Heart left ventricle (tissue), 16 donors: ENCODE results near the gene NIP7. TPM values are rescaled to one million over a fixed set of nuclear protein-coding genes. Genes with fewer than 3 reads are reported as not detected.
"Not testable (repeated sequence)": the region's sequence is repeated elsewhere in the genome, so short reads cannot be mapped to it uniquely, and the experiment has no call there.

Experiments
- ATAC-seq, 4 donors: fragments of 200-7000 bp; cut with Tn5 transposase; one replicate each; pipeline ENCODE4 v1.9.1; 2020 to 2022; ENCODE audit warnings: moderate library complexity in 4 of 4, mild to moderate bottlenecking in 3 of 4, moderate number of reproducible peaks in 1 of 4
- DNase-seq, 5 donors: peaks; one replicate each; pipeline ENCODE4 v3.0.0-alpha.2; 2020
- H3K27ac ChIP-seq, 12 donors: fragments of 200-600 bp; sonication (generic) in 4 of 12; one replicate each; pipeline versions ENCODE4 v1.5.0 to v1.8.0; 2016 to 2022; ENCODE audit warnings: mild to moderate bottlenecking in 2 of 12
- H3K27me3 ChIP-seq, 9 donors: fragments of 200-600 bp; sonication (generic) in 2 of 9; one replicate each; pipeline versions ENCODE4 v1.5.1 to v1.8.0; 2016 to 2022; ENCODE audit warnings: mild to moderate bottlenecking in 3 of 9
- H3K36me3 ChIP-seq, 9 donors: fragments of 200-600 bp; sonication (generic) in 2 of 9; one replicate each; pipeline versions ENCODE4 v1.5.0 to v1.8.0; 2018 to 2022; ENCODE audit warnings: mild to moderate bottlenecking in 2 of 9
- H3K4me1 ChIP-seq, 12 donors: fragments of 200-600 bp; sonication (generic) in 4 of 12; one replicate each; pipeline versions ENCODE4 v1.5.0 to v1.8.0; 2016 to 2022; ENCODE audit warnings: mild to moderate bottlenecking in 3 of 12
- H3K4me3 ChIP-seq, 12 donors: fragments of 200-600 bp; sonication (generic) in 4 of 12; one replicate each; pipeline versions ENCODE4 v1.5.0 to v1.8.0; 2017 to 2022; ENCODE audit warnings: mild to moderate bottlenecking in 9 of 12, moderate library complexity in 4 of 12
- H3K9me3 ChIP-seq, 12 donors: fragments of 200-600 bp; sonication (generic) in 4 of 12; one replicate each; pipeline versions ENCODE4 v1.5.0 to v1.8.0; 2016 to 2022; ENCODE audit warnings: mild to moderate bottlenecking in 1 of 12
- POLR2A ChIP-seq, 2 donors: fragments of 450-650 bp; IDR thresholded peaks; one replicate each; pipeline ENCODE4 v1.6.1; 2017; ENCODE audit warnings: antibody characterized with exemption in 2 of 2, mild to moderate bottlenecking in 2 of 2, moderate library complexity in 2 of 2
- WGBS, 4 donors: extraction: QIAGEN DNeasy Blood & Tissue Kit in 2 of 4; methylation state at CpG; one replicate each; pipeline versions ENCODE4 v1.1.5 to v1.1.7; 2013 to 2018; 5-methylcytosine and 5-hydroxymethylcytosine counted together
- intact Hi-C, 10 donors: fragments of 100-400 bp; cut with DNase I; formaldehyde crosslinking; loops; one replicate each; pipeline versions ENCODE4 v1.11.1 to v1.14.2; 2022
- long read RNA-seq, 3 donors: library from polyadenylated mRNA; unstranded; transcript quantifications; one replicate each; pipeline ENCODE4 v2.0.0, GENCODE V29; 2020 to 2021
- polyA plus RNA-seq, 2 donors: library from polyadenylated mRNA; stranded (reverse); fragments of 200-250 nt; gene quantifications; one replicate each; pipeline ENCODE4 v1.2.3, GENCODE V29; 2013
- total RNA-seq, 9 donors: library from RNA; depleted of rRNA in 2 of 9; stranded (reverse); fragments of >200 nt in 2 of 9; fragmentation: NEBNext Ultra II Directional in 3 of 9; extraction: Animal tissue kit (Norgen Biotek cat#: 25700) in 3 of 9; gene quantifications; one replicate each; pipeline versions ENCODE4 v1.1.0 to v1.2.4, GENCODE V29; 2016 to 2023
- TF ChIP-seq, protein P1 (sequence below), 12 donors: fragments of 200-600 bp; sonication (generic) in 4 of 12; IDR thresholded peaks; one replicate each; pipeline versions ENCODE4 v1.5.0 to v1.8.0; 2018 to 2022; ENCODE audit warnings: antibody characterized with exemption in 12 of 12, mild to moderate bottlenecking in 5 of 12
- donor health status: ischemic (EF 13 %, LVEDD 7.1; RV severe dilation, severe dysfunction).
- donor health status: healthy with polysubstance abuse.
- donor health status: DM: no; HTN: yes; CAD: no.
- donor health status: DM: no; HTN: no; CAD: no.
- donor health status: ischemic (EF 25% LVEDD 6.9; RV normal size, moderate dysfunction).
- donor health status: ischemic (EF 25% LVEDD 5.7; RV mildly dilated, moderate dysfunction).
- donor health status: healthy.
- donor health status: DM: yes; HTN: yes; CAD: no.
- donor health status: ischemic (EF 35%, LVEDD 5.7; RV mildly dilated, moderate dysfunction).
- donor health status: nonischemic (EF 11% LVEDD 7.7; RV severe dilation, severe dysfunction).
- donor health status: DM: yes; HTN: yes; CAD: no.
- donor health status: PGD.
- donor health status: ischemic (EF 29% LVEDD 5.4; RV normal size, mild dysfunction).
- donor health status: nonischemic (EF 23%, LVEDD 6.1; RV moderate dilation, normal function).

The NIP7 gene
- total RNA-seq (10 to 100 TPM in 5 of 9 donors, 1 to 10 TPM in 4; 5.4 to 13.9 (median 10.3) TPM), polyA plus RNA-seq (10 to 100 TPM in 1 of 2 donors, 1 to 10 TPM in 1; 4.7 to 11.1 TPM)
- long read RNA-seq, donor 1, transcript NIP7-201 (5 exons, 2,402 nt), result major isoform, 10 of 12 reads
- long read RNA-seq, donor 1, partial matches to known transcripts, result 0 of 12 reads
- long read RNA-seq, donor 1, other reads (novel, unspliced or antisense), result 1 of 12 reads
- long read RNA-seq, donor 2, transcript NIP7-201 (5 exons, 2,402 nt), result major isoform, 42 of 46 reads
- long read RNA-seq, donor 2, partial matches to known transcripts, result 3 of 46 reads
- long read RNA-seq, donor 2, other reads (novel, unspliced or antisense), result 1 of 46 reads
- long read RNA-seq, donor 3, transcript NIP7-201 (5 exons, 2,402 nt), result major isoform, 11 of 11 reads
- long read RNA-seq, donor 3, partial matches to known transcripts, result 0 of 11 reads
- long read RNA-seq, donor 3, other reads (novel, unspliced or antisense), result 0 of 11 reads

DNA sequence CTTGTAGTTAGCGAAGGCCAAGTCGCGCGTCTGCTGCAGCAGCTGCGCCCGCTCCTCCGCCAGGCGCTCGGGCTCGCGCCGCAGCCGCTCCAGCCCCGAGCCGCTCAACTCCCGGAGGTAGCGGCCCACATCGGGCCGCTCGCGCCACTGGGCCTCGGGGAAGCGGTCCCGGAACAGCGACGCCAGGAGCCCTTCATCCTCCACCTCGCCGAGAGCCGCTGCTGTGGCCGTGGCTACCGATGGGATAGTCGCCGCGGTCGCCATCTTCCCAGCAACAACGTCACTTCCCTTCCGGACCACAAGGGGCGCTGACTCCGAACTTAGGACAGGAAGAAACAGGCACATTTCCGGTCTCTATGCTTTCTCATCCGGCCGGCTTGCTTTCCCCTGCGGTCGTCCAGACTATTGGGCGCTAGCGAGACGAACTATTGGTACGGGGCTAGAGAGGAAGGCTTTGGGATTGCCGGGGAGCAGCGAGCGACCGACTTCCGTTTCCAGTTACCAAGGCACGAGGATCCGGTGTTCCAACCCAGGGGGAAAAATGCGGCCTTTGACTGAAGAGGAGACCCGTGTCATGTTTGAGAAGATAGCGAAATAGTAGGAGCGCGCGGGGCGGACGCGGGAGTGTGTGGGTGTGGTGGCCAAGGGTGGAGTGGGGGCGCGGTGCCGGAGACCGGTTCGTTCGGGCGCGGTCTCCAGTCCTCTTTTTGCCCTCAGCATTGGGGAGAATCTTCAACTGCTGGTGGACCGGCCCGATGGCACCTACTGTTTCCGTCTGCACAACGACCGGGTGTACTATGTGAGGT lies at the start of gene NIP7, which contains the start of gene COG8:
NIP7 (plus strand) TSS at position 484 of the 806 bp plus-strand sequence; CDS start at position 542, 58 bp downstream.
COG8 (minus strand) TSS at position 276 of the 806 bp plus-strand sequence; CDS start at position 264, 12 bp downstream.
- TF ChIP-seq POLR2A (IDR thresholded peaks at IDR 0.05), result peak in 1 of 2 donors; percentile 52
- TF ChIP-seq, protein P1, sequence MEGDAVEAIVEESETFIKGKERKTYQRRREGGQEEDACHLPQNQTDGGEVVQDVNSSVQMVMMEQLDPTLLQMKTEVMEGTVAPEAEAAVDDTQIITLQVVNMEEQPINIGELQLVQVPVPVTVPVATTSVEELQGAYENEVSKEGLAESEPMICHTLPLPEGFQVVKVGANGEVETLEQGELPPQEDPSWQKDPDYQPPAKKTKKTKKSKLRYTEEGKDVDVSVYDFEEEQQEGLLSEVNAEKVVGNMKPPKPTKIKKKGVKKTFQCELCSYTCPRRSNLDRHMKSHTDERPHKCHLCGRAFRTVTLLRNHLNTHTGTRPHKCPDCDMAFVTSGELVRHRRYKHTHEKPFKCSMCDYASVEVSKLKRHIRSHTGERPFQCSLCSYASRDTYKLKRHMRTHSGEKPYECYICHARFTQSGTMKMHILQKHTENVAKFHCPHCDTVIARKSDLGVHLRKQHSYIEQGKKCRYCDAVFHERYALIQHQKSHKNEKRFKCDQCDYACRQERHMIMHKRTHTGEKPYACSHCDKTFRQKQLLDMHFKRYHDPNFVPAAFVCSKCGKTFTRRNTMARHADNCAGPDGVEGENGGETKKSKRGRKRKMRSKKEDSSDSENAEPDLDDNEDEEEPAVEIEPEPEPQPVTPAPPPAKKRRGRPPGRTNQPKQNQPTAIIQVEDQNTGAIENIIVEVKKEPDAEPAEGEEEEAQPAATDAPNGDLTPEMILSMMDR (IDR thresholded peaks at IDR 0.05), result peak; percentile 79 to 93 (median 86)
- H3K36me3 ChIP-seq, result peaks cover 0 to 66% (median 53%) of the 10 kb centered on the region in 9 donors
- intact Hi-C loops, result loop anchor here in 2 of 10 donors (1.0 to 2.0 kb wide), 2 partner anchors 9 to 29 kb away; partner anchors contain the start of genes PDF (in 1 of the 2) and VPS4A (in 1 of the 2)

GRCh38 chr16:69291657-69292056 lies 47.9 kb upstream of the NIP7 start:
- H3K36me3 ChIP-seq, result peaks cover 0 to 21% (median 0%) of the 10 kb centered on the region in 9 donors
- intact Hi-C loops, ATAC-seq, H3K27ac ChIP-seq, DNase-seq, H3K4me3 ChIP-seq, H3K9me3 ChIP-seq, H3K27me3 ChIP-seq: not testable (repeated sequence)
- H3K4me1 ChIP-seq, result peaks cover 0 to 10% (median 5%) of the 10 kb centered on the region in 12 donors
- WGBS, 4 donors, result 94 to 97% (median 95%) methylated on average over 9 of the region's 9 CpGs

More for the DNA sequence above, at the start of gene NIP7, which contains the start of gene COG8:
- Histone ChIP-seq H3K9me3 (no peaks in the 10 kb centered on the region), H3K4me1 (peaks cover 7 to 33% (median 24%) of the 10 kb centered on the region in 12 donors), H3K27me3 (no peaks in the 10 kb centered on the region), H3K4me3 (peak within 1 kb of the TSS; percentile 69 to 100 (median 88)), H3K27ac (peak within 1 kb of the TSS; percentile 28 to 96 (median 92))
- peak; percentile 98 to 100 (median 99) for ATAC-seq
- 0 to 1% (median 0%) methylated on average over 38 to 77 of the region's 77 CpGs for WGBS, 4 donors
- DNase-seq, result peak; percentile 94 to 96 (median 96)

DNA sequence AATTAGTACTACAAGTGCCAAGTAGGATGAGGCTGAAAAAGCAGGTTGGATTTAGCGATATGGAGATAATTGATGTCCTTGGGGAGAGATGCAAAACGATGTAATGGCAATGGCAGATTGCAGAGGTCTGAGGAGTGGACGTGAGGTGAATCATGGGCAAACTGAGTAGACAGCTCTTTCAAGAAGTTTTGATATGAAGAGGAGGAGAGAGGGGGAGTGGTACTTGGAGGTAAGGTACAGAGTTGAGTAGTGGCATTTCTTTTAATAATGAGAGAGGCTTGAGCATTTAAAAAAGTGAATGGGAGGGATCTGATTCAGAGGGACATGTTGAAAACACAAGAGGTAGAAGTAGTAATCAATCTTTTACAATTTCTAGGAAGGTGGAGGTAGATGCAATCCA lies 46.2 kb upstream of the NIP7 start:
- no peaks in the 10 kb centered on the region for H3K4me1 ChIP-seq
- H3K27ac ChIP-seq, result no peak overlapping the region
- H3K27me3 ChIP-seq, result no peaks in the 10 kb centered on the region
- H3K36me3 ChIP-seq, result peaks cover 0 to 16% (median 0%) of the 10 kb centered on the region in 9 donors
- intact Hi-C loops, result no loop called here
- ATAC-seq (no peak), DNase-seq (peak in 1 of 5 donors; percentile 3)
- TF ChIP-seq POLR2A (IDR thresholded peaks at IDR 0.05), result no peak
- TF ChIP-seq, protein P1 (IDR thresholded peaks at IDR 0.05), result no peak
- WGBS, 4 donors, result 55 to 71% (median 60%) methylated on average over 3 of the region's 3 CpGs
- H3K9me3 ChIP-seq, result no peaks in the 10 kb centered on the region
- H3K4me3 ChIP-seq, result no peak overlapping the region

DNA sequence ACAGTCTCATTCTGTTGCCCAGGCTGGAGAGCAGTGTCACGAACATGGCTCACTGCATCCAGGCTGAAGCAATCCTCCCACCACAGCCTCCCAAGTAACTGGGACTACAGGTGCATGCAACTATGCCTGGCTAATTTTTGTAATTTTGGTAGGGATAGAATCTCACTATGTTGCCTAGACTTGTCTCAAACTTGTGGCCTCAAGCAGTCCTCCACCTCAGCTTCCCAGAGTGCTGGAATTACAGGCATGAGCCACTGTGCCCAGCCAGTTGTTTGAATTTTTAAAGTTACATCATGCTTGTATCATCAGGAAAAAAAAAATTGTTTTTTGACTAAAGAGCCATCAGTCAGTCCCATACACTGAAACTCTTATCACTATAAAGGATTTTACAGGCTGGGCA lies 45.5 kb upstream of the NIP7 start:
- WGBS, 4 donors, result 95 to 100% (median 99%) methylated on average over 1 of the region's 1 CpG
- Histone ChIP-seq H3K4me1 (no peaks in the 10 kb centered on the region), H3K4me3 (no peak overlapping the region), H3K36me3 (peaks cover 0 to 13% (median 0%) of the 10 kb centered on the region in 9 donors), H3K9me3 (no peaks in the 10 kb centered on the region), H3K27me3 (no peaks in the 10 kb centered on the region), H3K27ac (no peak overlapping the region)
- DNase-seq, result no peak
- no peak for TF ChIP-seq POLR2A (IDR thresholded peaks at IDR 0.05)
- TF ChIP-seq, protein P1 (IDR thresholded peaks at IDR 0.05), result no peak
- ATAC-seq, result no peak
- intact Hi-C loops, result no loop called here

GRCh38 chr16:69296771-69297170 lies 42.8 kb upstream of the NIP7 start:
- DNase-seq, result peak in 1 of 5 donors; percentile 3
- H3K4me1 ChIP-seq, H3K27ac ChIP-seq, H3K4me3 ChIP-seq, H3K27me3 ChIP-seq, intact Hi-C loops, H3K9me3 ChIP-seq, ATAC-seq: not testable (repeated sequence)
- H3K36me3 ChIP-seq, result peaks cover 0 to 28% (median 23%) of the 10 kb centered on the region in 9 donors
- 98 to 100% (median 98%) methylated on average over 7 of the region's 7 CpGs for WGBS, 4 donors
